Epithelial cell of esophagus (primary cell): Measurements from ENCODE around the gene TAOK1.

Experiments used
- DNase-seq: peaks from one replicate; pipeline ENCODE4 v3.0.0; 2010; ENCODE audit warnings: low read depth
- H3K4me3 ChIP-seq: 2 replicates; pipeline ENCODE4 v1.5.1; 2011; ENCODE audit warnings: mild to moderate bottlenecking, low read length, control low read depth
- CTCF ChIP-seq: IDR thresholded peaks from 2 replicates; pipeline ENCODE4 v1.5.1; 2011; ENCODE audit warnings: low read depth, mild to moderate bottlenecking, low read length, control low read depth, inconsistent platforms; ENCODE audit not compliant: insufficient read depth; ENCODE audit errors: missing control alignments

The TAOK1 gene

GRCh38 chr17:29583324-29584248 is 193.4 kb downstream of the TAOK1 start:
- TF ChIP-seq CTCF: no peak
- peak; percentile 96 for DNase-seq
- no peak overlapping the region for H3K4me3 ChIP-seq

- H3K4me3 ChIP-seq: no peak overlapping the region
- DNase-seq: no peak
- TF ChIP-seq CTCF: no peak
These were observed 194.4 kb downstream of the TAOK1 start for GRCh38 chr17:29584452-29585079.

GRCh38 chr17:29585080-29585751 is 195.1 kb downstream of the TAOK1 start:
- DNase-seq: no peak
- no peak for TF ChIP-seq CTCF

GRCh38 chr17:29586676-29587469 is 196.7 kb downstream of the TAOK1 start:
- TF ChIP-seq CTCF: no peak
- DNase-seq: no peak
- H3K4me3 ChIP-seq: no peak overlapping the region

More at GRCh38 chr17:29585080-29585751, 195.1 kb downstream of the TAOK1 start:
- no peak overlapping the region for H3K4me3 ChIP-seq

GRCh38 chr17:29587591-29587990 is 197.4 kb downstream of the TAOK1 start:
- peak overlapping the region; percentile 74 for H3K4me3 ChIP-seq
- no peak for TF ChIP-seq CTCF

GRCh38 chr17:29588017-29588561 is 197.9 kb downstream of the TAOK1 start:
- peak overlapping the region; percentile 74 for H3K4me3 ChIP-seq
- TF ChIP-seq CTCF: no peak
- no peak for DNase-seq

More at GRCh38 chr17:29587591-29587990, 197.4 kb downstream of the TAOK1 start:
- DNase-seq: no peak
